COLO829 (cell line): ENCODE measurements around the gene WDR70.
"Not testable (repeated sequence)": the region's sequence is repeated elsewhere in the genome, so short reads cannot be mapped to it uniquely, and the experiment has no call there.

ENCODE experiments used
- DNase-seq: peaks from one replicate; pipeline ENCODE4 v3.0.0; 2012; ENCODE audit warnings: low spot score

The WDR70 gene

GRCh38 chr5:37454402-37455055, 75.4 kb downstream of the WDR70 start:
- not testable (repeated sequence) for DNase-seq

GRCh38 chr5:37463191-37464051, 84.3 kb downstream of the WDR70 start:
- DNase-seq = not testable (repeated sequence)

- not testable (repeated sequence) for DNase-seq
These were observed 85.5 kb downstream of the WDR70 start for GRCh38 chr5:37464581-37464980.

GRCh38 chr5:37469383-37469782, 90.3 kb downstream of the WDR70 start:
- not testable (repeated sequence) for DNase-seq

GRCh38 chr5:37471666-37472197, 92.6 kb downstream of the WDR70 start:
- DNase-seq = no peak

GRCh38 chr5:37477426-37477825, 98.3 kb downstream of the WDR70 start:
- DNase-seq = no peak

GRCh38 chr5:37478121-37478894, 99.2 kb downstream of the WDR70 start:
- DNase-seq = no peak

- DNase-seq = not testable (repeated sequence)
These were observed 102.3 kb downstream of the WDR70 start for GRCh38 chr5:37481395-37481794.

- no peak for DNase-seq
These were observed 111.1 kb downstream of the WDR70 start for GRCh38 chr5:37490120-37490810.

GRCh38 chr5:37490931-37491330, 111.8 kb downstream of the WDR70 start:
- no peak for DNase-seq

GRCh38 chr5:37492778-37493555, 113.8 kb downstream of the WDR70 start:
- no peak for DNase-seq

GRCh38 chr5:37494756-37495155, 115.6 kb downstream of the WDR70 start:
- no peak for DNase-seq

- peak; percentile 2 for DNase-seq
These were observed 116.1 kb downstream of the WDR70 start for GRCh38 chr5:37495210-37495609.

GRCh38 chr5:37495668-37496347, 116.7 kb downstream of the WDR70 start:
- no peak for DNase-seq

- no peak for DNase-seq
These were observed 117.9 kb downstream of the WDR70 start for GRCh38 chr5:37496902-37497445.

GRCh38 chr5:37501152-37501551, 122.0 kb downstream of the WDR70 start:
- no peak for DNase-seq

- DNase-seq = no peak
These were observed 127.1 kb downstream of the WDR70 start for GRCh38 chr5:37506241-37506640.

GRCh38 chr5:37506722-37507121, 127.6 kb downstream of the WDR70 start:
- DNase-seq = no peak

GRCh38 chr5:37511646-37512045, 132.5 kb downstream of the WDR70 start:
- DNase-seq = no peak

- no peak for DNase-seq
These were observed 135.8 kb downstream of the WDR70 start for GRCh38 chr5:37514946-37515345.
